Right renal cortex interstitium (tissue), 3 donors: ENCODE results near the gene GSE1. TPM values are rescaled to one million over a fixed set of nuclear protein-coding genes. Genes with fewer than 3 reads are reported as not detected.

Experiments used
- DNase-seq, 3 donors: peaks; one replicate each; pipeline ENCODE4 v3.0.0-alpha.2; 2013; ENCODE audit warnings: low read depth in 3 of 3, low spot score in 2 of 3
- polyA plus RNA-seq, 3 donors: library from polyadenylated mRNA; unstranded; fragments of 120-200 nt; gene quantifications; one replicate each; pipeline ENCODE4 v1.2.1, GENCODE V29; 2013; ENCODE audit not compliant: insufficient read length in 3 of 3

Gene GSE1
- polyA plus RNA-seq, 3 donors: 53.6 to 58.6 (median 56.9) TPM

- DNase-seq: no peak
These were observed 2.1 kb downstream of the GSE1 start for GRCh38 chr16:85615014-85615851.

DNA sequence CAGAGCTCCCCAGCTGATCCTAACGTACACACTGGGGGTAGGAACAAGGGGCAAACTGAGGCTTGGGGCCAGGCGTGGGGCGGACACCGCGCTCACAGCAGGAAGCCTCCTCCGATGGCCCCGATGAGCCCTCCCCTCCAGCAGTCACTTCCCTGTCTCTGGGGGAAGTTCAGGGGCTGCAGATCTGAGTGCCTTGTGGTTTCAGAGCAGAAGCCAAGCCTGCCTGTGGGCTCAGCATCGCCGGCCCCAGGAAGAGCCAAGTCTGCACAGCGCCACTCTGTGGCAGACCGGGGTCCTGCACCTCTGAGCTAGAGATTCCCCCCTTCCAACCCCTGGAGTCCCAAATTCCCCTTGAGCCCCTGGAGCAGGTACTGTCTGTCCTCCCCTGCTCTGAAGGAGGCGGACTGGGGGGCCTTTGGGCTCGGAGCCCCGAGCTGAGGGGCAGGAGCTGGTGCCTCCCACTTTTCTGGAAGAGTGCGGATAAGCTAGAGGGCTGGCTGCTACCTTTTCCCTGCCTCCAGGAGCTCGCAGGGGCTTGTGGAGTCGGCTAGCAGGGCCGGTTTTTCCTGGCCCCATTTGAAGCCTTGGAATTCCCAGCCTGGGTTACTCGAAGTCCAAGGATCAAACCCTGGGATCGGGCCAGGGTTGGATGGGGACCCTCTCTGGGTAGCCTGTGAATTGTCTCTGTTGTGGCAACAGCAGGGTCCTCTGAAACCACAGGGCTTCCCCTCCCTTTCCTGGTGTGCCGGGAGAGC is 2.9 kb downstream of the GSE1 start:
- DNase-seq: no peak

DNA sequence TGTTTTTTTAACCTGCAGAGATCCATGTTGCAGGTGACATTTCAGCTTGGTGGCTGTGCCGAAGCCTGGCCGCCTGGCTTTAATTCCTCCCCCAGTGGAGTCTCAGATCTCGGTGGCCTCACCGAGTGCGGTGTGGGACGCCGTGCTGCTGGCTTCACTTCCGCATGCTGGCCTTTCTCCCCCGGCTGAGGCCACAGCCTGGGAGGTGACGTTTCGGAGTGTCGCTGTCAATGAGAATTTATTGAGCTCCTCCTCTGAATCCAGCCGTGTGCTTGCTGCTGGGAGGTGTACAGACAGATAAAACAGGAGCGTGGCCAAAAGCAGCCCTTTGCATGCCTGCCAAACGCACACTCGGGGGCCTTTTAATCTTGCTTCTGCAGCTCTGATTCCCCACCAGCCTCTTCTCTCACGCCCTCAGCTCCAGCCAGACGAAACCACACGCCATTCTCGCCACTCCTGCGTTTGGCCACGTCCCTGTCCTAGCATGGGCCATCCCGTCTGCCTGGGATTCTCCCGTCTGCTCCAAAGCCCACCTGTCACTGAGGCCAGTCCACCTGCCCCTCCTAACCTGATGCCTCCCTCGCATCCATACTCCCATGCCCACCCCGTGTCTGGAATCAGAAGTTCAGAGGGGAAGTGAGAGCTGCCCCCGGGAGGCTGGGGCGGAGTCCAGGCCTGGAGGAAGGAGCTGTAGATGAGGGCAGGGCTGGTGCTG is 3.6 kb downstream of the GSE1 start:
- no peak for DNase-seq

DNA sequence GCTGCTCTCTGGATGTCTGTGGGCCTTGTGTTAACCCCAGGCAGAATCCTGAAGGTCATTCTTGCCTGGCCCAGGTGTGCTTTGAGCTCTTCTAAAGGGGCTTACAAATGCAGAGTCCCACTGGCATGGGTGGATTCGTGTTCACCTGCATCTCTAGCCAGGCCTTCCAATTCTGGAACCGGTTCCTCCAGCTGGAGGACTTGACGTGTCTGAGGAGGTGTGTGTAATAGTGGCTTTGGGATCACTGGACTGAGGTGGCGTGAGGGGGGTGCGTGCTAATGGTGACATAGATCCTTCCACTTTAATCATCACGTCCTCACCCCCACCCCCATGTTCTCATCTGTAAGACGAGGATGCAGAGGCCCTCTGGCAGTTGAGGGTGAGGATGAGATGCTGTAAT is 4.8 kb downstream of the GSE1 start:
- DNase-seq: no peak

DNA sequence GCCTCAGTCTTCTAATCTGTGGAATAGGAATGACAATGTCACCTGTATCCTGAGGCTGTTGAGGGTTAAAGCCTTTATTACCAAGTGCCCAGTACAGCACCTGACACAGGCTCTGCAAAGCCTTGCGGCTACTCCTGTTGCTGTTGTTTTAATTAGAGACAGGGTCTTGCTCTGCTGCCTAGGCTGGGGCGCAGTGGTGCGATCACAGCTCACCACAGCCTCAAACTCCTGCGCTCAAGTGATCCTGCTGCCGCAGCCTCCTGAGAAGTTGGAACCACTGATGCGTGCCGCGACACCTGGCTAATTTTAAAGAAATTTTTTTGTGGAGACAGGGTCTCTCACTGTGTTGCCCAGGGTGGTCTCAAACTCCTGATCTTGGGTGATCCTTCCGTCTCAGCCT is 5.4 kb downstream of the GSE1 start:
- no peak for DNase-seq

GRCh38 chr16:85619101-85619891 is 6.2 kb downstream of the GSE1 start:
- DNase-seq: no peak

DNA sequence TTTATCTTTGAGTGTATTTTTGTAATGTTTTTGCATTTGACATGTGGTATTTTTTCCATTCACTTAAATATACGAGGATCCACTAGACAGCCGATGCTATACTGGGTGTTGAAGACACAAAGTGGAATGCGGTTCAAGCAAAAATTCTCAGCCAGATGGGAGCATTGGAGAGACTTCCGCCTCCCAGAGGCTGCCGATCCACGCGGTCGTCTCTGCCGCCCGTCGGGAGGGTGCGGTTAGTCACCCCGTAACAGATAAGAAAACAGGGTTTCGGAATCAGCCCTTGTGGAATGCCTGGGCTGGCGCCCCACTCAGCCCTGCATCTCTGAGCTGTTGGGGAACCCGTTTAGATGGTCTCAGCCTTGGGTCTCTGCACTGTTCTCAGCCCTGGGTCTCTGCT is 7.3 kb downstream of the GSE1 start:
- no peak for DNase-seq

GRCh38 chr16:85621698-85622428 is 8.7 kb downstream of the GSE1 start:
- no peak for DNase-seq

DNA sequence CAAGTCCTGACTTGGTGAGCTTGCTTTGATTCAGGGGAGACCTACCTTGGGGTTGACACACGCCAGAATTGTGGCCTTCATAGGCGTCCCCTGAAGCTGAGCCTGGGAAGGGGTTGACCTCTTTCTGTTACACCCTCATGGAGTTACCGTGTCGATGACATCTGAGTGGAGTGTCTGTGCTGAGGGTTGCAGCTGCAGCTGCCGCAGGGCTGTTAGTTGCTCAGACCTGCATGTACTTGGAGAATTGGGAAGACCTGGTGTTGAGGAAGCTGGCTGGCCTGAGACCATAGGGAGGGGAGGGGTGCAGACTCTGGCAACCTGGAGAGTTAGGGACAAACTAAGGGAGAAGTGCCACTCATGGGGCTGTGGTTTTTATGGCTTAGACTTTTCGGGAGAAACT is 9.6 kb downstream of the GSE1 start:
- no peak for DNase-seq

DNA sequence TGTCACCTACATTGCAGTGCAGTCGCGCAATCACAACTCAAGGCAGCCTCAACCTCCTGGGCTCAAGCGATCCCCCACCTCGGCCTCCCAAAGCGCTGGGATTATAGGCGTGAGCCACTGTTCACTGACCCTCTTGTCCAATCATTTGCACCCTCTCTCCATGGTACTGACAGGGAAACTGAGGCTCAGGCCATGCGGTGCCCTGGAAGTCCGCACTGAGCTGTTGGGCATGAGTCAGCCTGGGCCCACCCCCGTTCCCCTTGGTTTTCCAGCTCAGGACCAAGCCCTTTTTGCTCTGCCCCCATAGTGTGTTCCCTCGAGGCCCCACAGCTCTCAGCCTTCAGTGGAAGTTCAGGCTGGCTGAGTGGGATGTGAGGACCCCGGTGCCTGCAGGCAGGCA is 10.1 kb downstream of the GSE1 start:
- no peak for DNase-seq

DNA sequence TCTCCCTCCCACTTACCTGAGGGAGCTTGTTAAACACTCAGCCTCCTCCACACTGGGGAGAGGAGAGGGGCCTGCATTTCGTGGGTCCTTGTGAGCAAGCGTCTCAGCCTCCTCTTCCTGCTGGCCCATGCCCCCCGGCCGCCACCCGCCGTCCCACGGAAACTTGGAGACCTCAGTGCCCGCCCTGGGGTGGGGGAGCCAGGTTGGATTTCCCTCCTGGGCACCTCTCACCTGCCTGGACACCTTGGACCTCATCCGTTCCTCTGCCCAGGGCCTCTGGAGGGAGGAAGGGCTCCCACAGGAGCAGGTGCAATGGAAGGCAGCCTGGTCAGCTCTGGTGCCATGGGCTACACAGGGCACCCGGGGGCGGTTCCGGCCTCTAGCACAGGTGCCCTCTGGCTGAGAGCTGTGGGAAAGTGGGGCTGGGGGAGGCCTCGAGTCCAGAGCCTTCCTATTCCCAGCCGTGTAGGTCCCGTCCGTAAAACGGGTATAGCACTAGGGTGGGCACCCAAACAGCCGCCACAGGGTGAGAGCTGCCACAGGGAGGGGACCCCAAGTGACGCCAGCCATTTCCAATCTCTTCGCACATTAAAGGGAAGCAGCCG is 11.0 kb downstream of the GSE1 start:
- DNase-seq: no peak

DNA sequence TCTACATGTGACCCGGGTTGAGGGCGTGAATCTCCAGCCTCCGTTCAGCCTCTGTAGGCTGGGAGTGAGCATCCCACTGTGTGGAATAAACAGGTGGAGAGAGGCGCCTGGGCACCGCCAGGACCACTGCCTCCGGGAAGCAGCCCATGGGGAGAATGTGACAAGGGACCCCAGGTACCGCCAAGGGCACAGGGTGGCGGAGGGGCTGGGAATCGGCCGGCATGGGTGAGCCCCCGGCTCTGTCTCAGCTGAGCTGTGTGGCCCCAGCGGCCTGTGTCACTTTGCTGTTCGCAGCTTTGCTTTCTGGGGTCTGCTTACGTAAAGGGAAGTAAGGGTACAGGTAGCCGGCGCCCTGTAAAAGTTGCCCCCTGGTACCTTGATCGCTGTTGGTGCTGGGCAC is 11.5 kb downstream of the GSE1 start:
- DNase-seq: no peak

- no peak for DNase-seq
These were observed 11.9 kb downstream of the GSE1 start for GRCh38 chr16:85625053-85625452.

DNA sequence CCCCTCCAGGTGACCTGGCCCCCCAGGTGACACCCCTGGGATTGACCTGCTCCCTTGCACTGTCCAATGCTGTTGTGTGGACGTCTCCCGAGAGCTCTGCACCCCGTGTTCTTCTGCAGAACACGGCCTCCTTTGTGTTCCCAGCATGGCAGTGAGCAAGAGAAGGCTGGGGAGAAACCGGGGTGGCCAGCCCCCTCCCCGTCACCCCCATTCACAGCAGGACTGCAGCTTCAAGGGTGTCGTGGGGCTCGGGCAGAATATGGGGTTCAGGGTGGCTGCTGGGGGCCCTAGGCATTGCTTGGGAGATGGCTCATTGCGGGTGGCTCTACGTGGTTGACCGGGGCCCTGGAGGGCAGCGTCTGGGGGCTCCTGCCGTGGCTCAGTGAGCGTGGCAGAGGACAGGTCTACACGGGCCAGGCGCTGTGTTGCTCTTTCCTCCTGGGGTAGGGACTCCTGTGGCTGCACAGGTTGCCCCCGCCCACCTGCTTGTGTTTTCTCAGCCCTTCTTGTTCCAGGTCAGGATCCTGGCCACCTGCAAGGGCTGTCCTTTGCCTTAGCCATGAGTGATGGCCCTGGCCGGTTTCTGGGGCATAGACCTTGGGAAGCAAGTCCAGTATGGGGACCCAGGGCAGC is 12.5 kb downstream of the GSE1 start:
- no peak for DNase-seq

- DNase-seq: no peak
These were observed 13.3 kb downstream of the GSE1 start for GRCh38 chr16:85626191-85626981.

- DNase-seq: no peak
These were observed 14.0 kb downstream of the GSE1 start for GRCh38 chr16:85627089-85627488.

DNA sequence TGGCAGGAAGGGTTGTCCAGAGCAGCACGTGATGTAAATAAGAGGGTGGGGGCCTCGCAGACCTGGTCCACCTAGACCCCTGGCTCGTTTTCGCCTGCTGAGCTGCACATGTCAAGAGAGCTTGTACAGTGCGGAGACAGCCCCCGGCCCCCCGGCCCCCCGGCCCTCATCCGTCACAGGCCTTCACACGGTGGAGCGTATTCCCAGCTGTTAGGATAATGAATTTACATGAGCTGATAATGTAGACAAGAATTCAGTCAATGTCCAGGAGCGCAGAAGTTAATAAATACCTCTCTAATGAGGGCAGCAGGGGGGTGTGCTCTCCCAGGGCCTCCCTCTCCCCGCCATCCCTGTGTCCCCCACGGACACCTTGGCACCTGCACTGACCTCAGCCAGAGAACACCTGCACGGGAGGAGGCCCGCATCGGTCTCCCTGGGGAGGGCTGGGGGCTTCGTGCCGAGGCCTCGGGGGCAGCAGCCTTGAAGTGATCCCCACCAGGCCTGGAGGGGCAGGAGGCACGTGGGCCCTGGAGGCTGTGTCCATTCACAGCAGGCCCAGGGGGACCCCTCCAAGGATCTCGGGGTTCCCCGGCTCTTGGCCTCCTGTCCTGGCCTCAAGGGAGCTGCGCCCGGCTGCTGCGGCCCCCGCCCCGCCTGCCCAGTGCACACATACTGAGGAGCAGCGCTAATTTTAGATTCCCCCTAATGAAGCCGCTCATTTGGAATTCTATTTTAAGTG is 14.6 kb downstream of the GSE1 start:
- no peak for DNase-seq

DNA sequence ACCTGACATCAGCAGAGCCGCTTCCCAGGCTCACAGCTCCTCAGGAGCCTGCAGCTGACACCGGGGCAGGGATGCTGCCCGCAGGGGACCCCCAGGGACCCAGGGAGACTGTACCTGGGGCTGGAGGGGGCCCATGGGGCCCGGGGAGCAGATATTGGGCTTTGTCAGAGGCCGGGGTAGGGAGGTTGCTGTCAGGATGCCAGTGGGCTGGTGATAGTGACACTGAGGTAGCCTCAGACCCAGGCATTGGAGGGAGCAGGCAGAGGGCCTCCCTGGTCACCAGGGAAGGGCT is 15.1 kb downstream of the GSE1 start:
- DNase-seq: no peak
